GM23338 (cell line): ENCODE results near the gene UQCRC1. TPM values are rescaled to one million over a fixed set of nuclear protein-coding genes. Genes with fewer than 3 reads are reported as not detected.

Experiments
- ATAC-seq: fragments of 200-7000 bp; cut with Tn5 transposase; 3 replicates; pipeline ENCODE4 v1.9.1; 2020
- DNase-seq: peaks from one replicate; pipeline ENCODE4 v3.0.0-alpha.2; 2015; ENCODE audit warnings: low spot score
- H2AFZ ChIP-seq: fragments of 200-600 bp; sonication (generic); 2 replicates; pipeline ENCODE4 v1.8.0; 2016; ENCODE audit warnings: antibody characterized with exemption, mild to moderate bottlenecking, moderate library complexity
- H3F3A ChIP-seq: fragments of 200-600 bp; sonication (generic); replicated peaks from 2 replicates; pipeline ENCODE4 v1.8.0; 2017; ENCODE audit warnings: antibody characterized with exemption, mixed run types, low read depth
- H3K27ac ChIP-seq: fragments of 200-600 bp; sonication (generic); 2 replicates; pipeline ENCODE4 v1.6.1; 2016; ENCODE audit warnings: low read depth
- H3K27me3 ChIP-seq: fragments of 200-600 bp; sonication (generic); 2 replicates; pipeline ENCODE4 v1.8.0; 2016; ENCODE audit warnings: mild to moderate bottlenecking, mixed run types, moderate library complexity; ENCODE audit not compliant: insufficient read depth
- H3K36me3 ChIP-seq: fragments of 200-600 bp; sonication (generic); 2 replicates; pipeline ENCODE4 v1.8.0; 2016; ENCODE audit warnings: mild to moderate bottlenecking; ENCODE audit not compliant: insufficient read depth
- H3K4me1 ChIP-seq: fragments of 200-600 bp; sonication (generic); 2 replicates; pipeline ENCODE4 v1.8.0; 2016; ENCODE audit warnings: mild to moderate bottlenecking, moderate library complexity; ENCODE audit not compliant: insufficient read depth
- H3K4me2 ChIP-seq: fragments of 200-600 bp; sonication (generic); 2 replicates; pipeline ENCODE4 v1.7.1; 2017; ENCODE audit warnings: mixed run types
- H3K4me3 ChIP-seq: fragments of 200-600 bp; sonication (generic); 2 replicates; pipeline ENCODE4 v1.6.1; 2016; ENCODE audit warnings: mixed run types
- H3K79me2 ChIP-seq: fragments of 200-600 bp; sonication (generic); replicated peaks from 2 replicates; pipeline ENCODE4 v1.8.0; 2017; ENCODE audit warnings: mild to moderate bottlenecking; ENCODE audit not compliant: insufficient read depth
- H3K9me2 ChIP-seq: fragments of 200-600 bp; sonication (generic); 2 replicates; pipeline ENCODE4 v1.8.0; 2017; ENCODE audit not compliant: insufficient read depth
- H4K20me1 ChIP-seq: fragments of 200-600 bp; sonication (generic); replicated peaks from 2 replicates; pipeline ENCODE4 v1.8.0; 2017; ENCODE audit warnings: mild to moderate bottlenecking; ENCODE audit not compliant: insufficient read depth
- H3K27ac Mint-ChIP-seq: 2 replicates; pipeline ENCODE4 v1.8.0; 2020; ENCODE audit warnings: inconsistent platforms, mild to moderate bottlenecking, moderate library complexity, mixed read lengths
- H3K27me3 Mint-ChIP-seq: 3 replicates; pipeline ENCODE4 v1.8.0; 2022; ENCODE audit warnings: low read depth, mild to moderate bottlenecking, moderate library complexity, mixed read lengths, inconsistent platforms; ENCODE audit not compliant: insufficient read depth, poor library complexity
- H3K36me3 Mint-ChIP-seq: 3 replicates; pipeline ENCODE4 v1.8.0; 2021; ENCODE audit warnings: low read depth, mild to moderate bottlenecking, inconsistent platforms, moderate library complexity, mixed read lengths
- H3K4me1 Mint-ChIP-seq: 3 replicates; pipeline ENCODE4 v1.8.0; 2020; ENCODE audit warnings: mild to moderate bottlenecking, inconsistent platforms, mixed read lengths
- H3K4me3 Mint-ChIP-seq: 3 replicates; pipeline ENCODE4 v1.8.0; 2021; ENCODE audit warnings: moderate library complexity, mild to moderate bottlenecking, inconsistent platforms, mixed read lengths
- H3K9me3 Mint-ChIP-seq: 3 replicates; pipeline ENCODE4 v1.8.0; 2020; ENCODE audit warnings: moderate library complexity, mild to moderate bottlenecking, inconsistent platforms, mixed read lengths
- CTCF ChIP-seq, 2 experiments: fragments of 200-600 bp in 1 of 2; sonication (generic) in 1 of 2; conservative IDR thresholded peaks; 2 replicates each; pipeline versions ENCODE4 v1.5.1 to v1.6.1; 2016 to 2017; ENCODE audit warnings: antibody characterized with exemption in 2 of 2, low read depth in 2 of 2, mild to moderate bottlenecking in 2 of 2, moderate library complexity in 1 of 2
- ETS1 ChIP-seq: IDR thresholded peaks from 2 replicates; pipeline ENCODE4 v1.6.1; 2016; ENCODE audit warnings: antibody characterized with exemption
- EZH2 ChIP-seq: fragments of 200-600 bp; sonication (generic); IDR thresholded peaks from one replicate; pipeline ENCODE4 v1.8.0; 2017; ENCODE audit warnings: antibody characterized with exemption, mild to moderate bottlenecking, low read depth; ENCODE audit not compliant: unreplicated experiment
- EZH2phosphoT487 ChIP-seq: fragments of 200-600 bp; sonication (generic); IDR thresholded peaks from one replicate; pipeline ENCODE4 v1.8.1; 2018; ENCODE audit warnings: antibody characterized with exemption; ENCODE audit not compliant: unreplicated experiment
- JUNB ChIP-seq: IDR thresholded peaks from one replicate; pipeline ENCODE4 v1.6.1; 2016; ENCODE audit warnings: antibody characterized with exemption; ENCODE audit not compliant: unreplicated experiment
- NANOG ChIP-seq: IDR thresholded peaks from 2 replicates; pipeline ENCODE4 v1.6.1; 2016; ENCODE audit warnings: antibody characterized with exemption, borderline replicate concordance
- POLR2AphosphoS5 ChIP-seq: IDR thresholded peaks from 2 replicates; pipeline ENCODE4 v1.6.1; 2016; ENCODE audit warnings: antibody characterized with exemption, low read depth
- STAT1 ChIP-seq: IDR thresholded peaks from one replicate; pipeline ENCODE4 v1.6.1; 2016; ENCODE audit warnings: antibody characterized with exemption; ENCODE audit not compliant: unreplicated experiment
- ZNF114 ChIP-seq: fragments of 250-450 bp; sonication (Bioruptor Pico); IDR thresholded peaks from 2 replicates; pipeline ENCODE4 v1.5.0; 2020; ENCODE audit warnings: mild to moderate bottlenecking, moderate library complexity
- ZNF331 ChIP-seq: fragments of 250-450 bp; sonication (Bioruptor Pico); IDR thresholded peaks from 2 replicates; pipeline ENCODE4 v1.5.0; 2020; ENCODE audit warnings: low read depth, mild to moderate bottlenecking, moderate library complexity
- ZNF462 ChIP-seq: fragments of 250-450 bp; sonication (Bioruptor Pico); IDR thresholded peaks from 2 replicates; pipeline ENCODE4 v1.5.0; 2020; ENCODE audit warnings: mild to moderate bottlenecking, moderate library complexity
- polyA plus RNA-seq: library from polyadenylated mRNA; unstranded; fragments of >200 nt; fragmentation: Nextera tagmentation; extraction: Ambion mirVana; gene quantifications from 2 replicates; pipeline ENCODE4 v1.2.1, GENCODE V29; 2016
- total RNA-seq: library from RNA; depleted of rRNA; stranded (reverse); fragments of >200 nt; shearing (Covaris generic); gene quantifications from 2 replicates; pipeline ENCODE4 v1.2.3, GENCODE V29; 2014

The UQCRC1 gene
- total and polyA plus RNA-seq, 2 experiments from 2014 or later = 232 to 439 TPM

- no peak for TF ChIP-seq JUNB
- TF ChIP-seq ETS1 = no peak
- TF ChIP-seq STAT1 = no peak
- TF ChIP-seq EZH2phosphoT487 = no peak
Measured at GRCh38 chr3:48633743-48634142, 24.3 kb upstream of the UQCRC1 start (continued).

- H3K36me3 Mint-ChIP-seq = peaks cover 43% of the 10 kb centered on the region
- H4K20me1 ChIP-seq = peaks cover 5% of the 10 kb centered on the region
- TF ChIP-seq NANOG (no peak), ZNF462 (CRISPR knock-in tag) (no peak), JUNB (no peak), EZH2phosphoT487 (no peak), STAT1 (no peak), ZNF331 (CRISPR knock-in tag) (no peak), ZNF114 (CRISPR knock-in tag) (no peak), ETS1 (no peak), CTCF (conservative IDR thresholded peaks at IDR 0.05; ENCODE audit: low read depth in 2 of 2) (no peak), POLR2AphosphoS5 (no peak), EZH2 (no peak)
Measured at GRCh38 chr3:48633256-48633655, 23.8 kb upstream of the UQCRC1 start.

More at GRCh38 chr3:48633256-48633655, 23.8 kb upstream of the UQCRC1 start:
- Mint-ChIP-seq H3K27ac (no peak overlapping the region), H3K4me3 (peak overlapping the region; percentile 89; the same call in 1 of the 3 replicates), H3K4me1 (peaks cover 32% of the 10 kb centered on the region), H3K9me3 (no peaks in the 10 kb centered on the region), H3K27me3 (peaks cover 11% of the 10 kb centered on the region)
- Histone ChIP-seq H3K4me3 (no peak overlapping the region), H3K9me2 (no peaks in the 10 kb centered on the region), H3K36me3 (peaks cover 6% of the 10 kb centered on the region; the same call in 1 of the 2 replicates), H3K79me2 (peaks cover 10% of the 10 kb centered on the region), H3K27ac (no peak overlapping the region), H3K27me3 (no peaks in the 10 kb centered on the region), H2AFZ (no peak overlapping the region), H3K4me2 (no peak overlapping the region), H3K4me1 (peaks cover 12% of the 10 kb centered on the region), H3F3A (peaks cover 3% of the 10 kb centered on the region; the same call in 1 of the 2 replicates)
- ATAC-seq (no peak), DNase-seq (no peak)
